WI38 (cell line): ENCODE data around the gene CUL7.
A peak's percentile ranks its signal among the peaks of the same experiment; 100 is the strongest.

Experiments used
- H3K4me3 ChIP-seq: 2 replicates; pipeline ENCODE4 v1.5.1; 2011; ENCODE audit warnings: low read depth, mild to moderate bottlenecking, control low read depth, low read length
- CTCF ChIP-seq: IDR thresholded peaks from 2 replicates; pipeline ENCODE4 v1.5.1; 2012; ENCODE audit warnings: low read depth, mild to moderate bottlenecking, control low read depth, low read length

CUL7 gene

GRCh38 chr6:43093436-43094289 is 40.0 kb upstream of the CUL7 start:
- peak overlapping the region; percentile 30 for H3K4me3 ChIP-seq
- no peak for TF ChIP-seq CTCF

- TF ChIP-seq CTCF: no peak
- H3K4me3 ChIP-seq: no peak overlapping the region
Observed at GRCh38 chr6:43092635-43093034, 39.0 kb upstream of the CUL7 start.

GRCh38 chr6:43091436-43091991 is 37.9 kb upstream of the CUL7 start:
- TF ChIP-seq CTCF: no peak
- no peak overlapping the region for H3K4me3 ChIP-seq

- TF ChIP-seq CTCF: no peak
- H3K4me3 ChIP-seq: no peak overlapping the region
Observed at GRCh38 chr6:43091020-43091419, 37.4 kb upstream of the CUL7 start.

- H3K4me3 ChIP-seq: no peak overlapping the region
- no peak for TF ChIP-seq CTCF
Observed at GRCh38 chr6:43090559-43090956, 36.9 kb upstream of the CUL7 start.

GRCh38 chr6:43089874-43090558 is 36.4 kb upstream of the CUL7 start:
- no peak for TF ChIP-seq CTCF
- no peak overlapping the region for H3K4me3 ChIP-seq

- no peak for TF ChIP-seq CTCF
- H3K4me3 ChIP-seq: no peak overlapping the region
Observed at GRCh38 chr6:43089467-43089866, 35.8 kb upstream of the CUL7 start.
